Fibroblast of villous mesenchyme (primary cell): ENCODE data around the gene PRDM2. TPM values are rescaled to one million over a fixed set of nuclear protein-coding genes. Genes with fewer than 3 reads are reported as not detected.

Experiments
- DNase-seq: peaks from one replicate; pipeline ENCODE4 v3.0.0-alpha.2; 2010; ENCODE audit warnings: low read depth
- H3K4me3 ChIP-seq: 2 replicates; pipeline ENCODE4 v1.5.1; 2011; ENCODE audit warnings: low read depth, mild to moderate bottlenecking, low read length
- CTCF ChIP-seq: IDR thresholded peaks from 2 replicates; pipeline ENCODE4 v1.5.1; 2012; ENCODE audit warnings: low read depth, mild to moderate bottlenecking, low read length; ENCODE audit not compliant: insufficient read depth
- total RNA-seq: library from RNA; depleted of rRNA; stranded (reverse); fragments of >200 nt; gene quantifications from 2 replicates; pipeline ENCODE4 v1.2.3, GENCODE V29; 2012

The PRDM2 gene
- total RNA-seq, 1 donor: 19.9 TPM

- peak; percentile 21 for DNase-seq
- TF ChIP-seq CTCF: no peak
- no peak overlapping the region for H3K4me3 ChIP-seq
Observed at GRCh38 chr1:13830616-13831280, 130.8 kb downstream of the PRDM2 start.

GRCh38 chr1:13832100-13832499, 132.1 kb downstream of the PRDM2 start:
- DNase-seq: no peak
- TF ChIP-seq CTCF: no peak
- no peak overlapping the region for H3K4me3 ChIP-seq

GRCh38 chr1:13832536-13832935, 132.5 kb downstream of the PRDM2 start:
- TF ChIP-seq CTCF: no peak
- no peak for DNase-seq
- no peak overlapping the region for H3K4me3 ChIP-seq

- DNase-seq: no peak
- H3K4me3 ChIP-seq: no peak overlapping the region
- no peak for TF ChIP-seq CTCF
Observed at GRCh38 chr1:13836136-13836535, 136.1 kb downstream of the PRDM2 start.

GRCh38 chr1:13836631-13837030, 136.6 kb downstream of the PRDM2 start:
- no peak for DNase-seq
- no peak for TF ChIP-seq CTCF
- H3K4me3 ChIP-seq: no peak overlapping the region

GRCh38 chr1:13838236-13838635, 138.2 kb downstream of the PRDM2 start:
- no peak for DNase-seq
- no peak overlapping the region for H3K4me3 ChIP-seq
- TF ChIP-seq CTCF: no peak

GRCh38 chr1:13842497-13842896, 142.5 kb downstream of the PRDM2 start:
- no peak for DNase-seq
- no peak for TF ChIP-seq CTCF
- H3K4me3 ChIP-seq: no peak overlapping the region
